HepG2 (cell line): ENCODE data around the gene IL6ST. TPM values are rescaled to one million over a fixed set of nuclear protein-coding genes. Genes with fewer than 3 reads are reported as not detected.

Source experiments
- ATAC-seq: fragments of 200-7000 bp; cut with Tn5 transposase; 3 replicates; pipeline ENCODE4 v1.9.1; 2020; ENCODE audit warnings: mild to moderate bottlenecking, moderate library complexity
- BruUV-seq: library from RNA; stranded (reverse); fragments of 400-500 nt; replicated peaks from 2 replicates; lab custom pipeline; 2021; lab: Mats Ljungman, UMichigan
- CTCF ChIA-PET: fragments of 300-600 bp; formaldehyde crosslinking; extraction: SDS; loops from one replicate; lab custom pipeline; 2021; ENCODE audit warnings: low total read pairs, inconsistent platforms, low intra/inter-chr PET ratio; lab: Yijun Ruan, JAX
- POLR2A ChIA-PET: fragments of 350-600 bp; sonication (Branson Sonifier 250); formaldehyde crosslinking; loops from one replicate; lab custom pipeline; 2020; ENCODE audit warnings: antibody characterized with exemption, inconsistent platforms; lab: Yijun Ruan, JAX
- DNase-seq: peaks from one replicate; pipeline ENCODE4 v3.0.0-alpha.2; 2015; ENCODE audit warnings: low spot score
- FAIRE-seq: peaks from 3 replicates; lab custom pipeline; 2011; peaks lifted over from hg19 to GRCh38; lab: Jason Lieb, UNC
- H2AFZ ChIP-seq: one replicate; pipeline ENCODE4 v1.6.1; 2011; ENCODE audit warnings: low read length, inconsistent platforms
- H3K27ac ChIP-seq: fragments of 300-600 bp; 3 replicates; pipeline ENCODE4 v1.8.0; 2011; ENCODE audit warnings: mixed run types, mild to moderate bottlenecking, mixed read lengths, low read length, inconsistent platforms; ENCODE audit not compliant: insufficient read depth; ENCODE audit errors: extremely low read length
- H3K27me3 ChIP-seq, 2 experiments: fragments of 200-600 bp in 1 of 2; 2 replicates in 1 of 2; 3 replicates in 1 of 2; pipeline versions ENCODE4 v1.6.0 to v1.8.0; 2011; ENCODE audit warnings: low read length in 2 of 2, mild to moderate bottlenecking in 2 of 2, moderate library complexity in 2 of 2, inconsistent platforms in 1 of 2; ENCODE audit not compliant: insufficient read depth in 2 of 2, control insufficient read depth in 1 of 2
- H3K36me3 ChIP-seq, 2 experiments: fragments of 200-600 bp in 1 of 2; replicated peaks in 1 of 2; 2 replicates in 1 of 2; 3 replicates in 1 of 2; pipeline versions ENCODE4 v1.5.1 to v1.8.0; 2011; ENCODE audit warnings: low read length in 2 of 2, inconsistent platforms in 1 of 2; ENCODE audit not compliant: insufficient read depth in 2 of 2, control insufficient read depth in 1 of 2
- H3K4me1 ChIP-seq: 2 replicates; pipeline ENCODE4 v1.5.1; 2012; ENCODE audit warnings: low read length, inconsistent platforms; ENCODE audit not compliant: insufficient read depth
- H3K4me2 ChIP-seq: 2 replicates; pipeline ENCODE4 v1.6.0; 2011; ENCODE audit warnings: low read depth, low read length, inconsistent platforms
- H3K4me3 ChIP-seq, 3 experiments: fragments of 200-600 bp in 1 of 3; sonication (generic), shearing (Covaris generic) in 1 of 3; replicated peaks in 1 of 3; 2 replicates each; pipeline ENCODE4 v1.5.1; 2011 to 2016; ENCODE audit warnings: low read length in 3 of 3, inconsistent platforms in 2 of 3, low read depth in 2 of 3, mild to moderate bottlenecking in 2 of 3, control low read depth in 1 of 3, mixed read lengths in 1 of 3; ENCODE audit not compliant: insufficient read depth in 1 of 3
- H3K79me2 ChIP-seq: one replicate; pipeline ENCODE4 v1.6.1; 2011; ENCODE audit warnings: low read length, inconsistent platforms; ENCODE audit not compliant: insufficient read depth
- H3K9ac ChIP-seq: 2 replicates; pipeline ENCODE4 v1.6.0; 2011; ENCODE audit warnings: mild to moderate bottlenecking, low read depth, low read length, inconsistent platforms; ENCODE audit not compliant: insufficient read depth
- H3K9me3 ChIP-seq: 2 replicates; pipeline ENCODE4 v1.5.1; 2012; ENCODE audit warnings: mild to moderate bottlenecking, low read length
- H4K20me1 ChIP-seq: 2 replicates; pipeline ENCODE4 v1.6.0; 2011; ENCODE audit warnings: inconsistent platforms, mild to moderate bottlenecking, low read length, moderate library complexity; ENCODE audit not compliant: insufficient read depth
- HNRNPUL1 ChIP-seq: fragments of 200-400 bp; formaldehyde crosslinking; IDR thresholded peaks from 2 replicates; pipeline ENCODE4 v1.6.1; 2017; ENCODE audit warnings: low read depth, mild to moderate bottlenecking, low read length, moderate library complexity
- MTF1 ChIP-seq: sonication (generic); formaldehyde crosslinking; IDR thresholded peaks from 2 replicates; pipeline ENCODE4 v1.5.0; 2020; ENCODE audit warnings: missing genetic modification reagents
- POGZ ChIP-seq: sonication (generic); formaldehyde crosslinking; IDR thresholded peaks from 2 replicates; pipeline ENCODE4 v1.4.0; 2020; ENCODE audit warnings: mild to moderate bottlenecking, missing genetic modification reagents
- SATB2 ChIP-seq: sonication (generic); formaldehyde crosslinking; IDR thresholded peaks from 2 replicates; pipeline ENCODE4 v1.5.0; 2020; ENCODE audit warnings: missing genetic modification reagents
- SMC3 ChIP-seq: IDR thresholded peaks from 2 replicates; pipeline ENCODE4 v1.6.1; 2011; ENCODE audit warnings: low read length, improper control_type of control experiment
- ZBTB7A ChIP-seq: sonication (generic); formaldehyde crosslinking; IDR thresholded peaks from 2 replicates; pipeline ENCODE4 v1.8.0; 2022; ENCODE audit warnings: mild to moderate bottlenecking, missing genetic modification reagents
- ZNF430 ChIP-seq: sonication (generic); formaldehyde crosslinking; IDR thresholded peaks from 2 replicates; pipeline ENCODE4 v1.9.0; 2021; ENCODE audit warnings: mild to moderate bottlenecking, missing genetic modification reagents
- ZNF431 ChIP-seq: sonication (generic); formaldehyde crosslinking; IDR thresholded peaks from 2 replicates; pipeline ENCODE4 v1.9.0; 2022; ENCODE audit warnings: missing genetic modification reagents, low read depth, mild to moderate bottlenecking, borderline replicate concordance
- ZNF570 ChIP-seq: sonication (generic); formaldehyde crosslinking; IDR thresholded peaks from 2 replicates; pipeline ENCODE4 v1.4.0; 2020; ENCODE audit warnings: mild to moderate bottlenecking, missing genetic modification reagents, borderline replicate concordance
- WGBS: methylation state at CpG from one replicate; pipeline ENCODE4 v1.1.6; 2017; ENCODE audit warnings: low lambda C conversion rate; 5-methylcytosine and 5-hydroxymethylcytosine counted together
- in situ Hi-C: cut with HindIII; loops from 2 replicates; pipeline ENCODE4 v1.10.0; 2017; ENCODE audit warnings: low pct_unique_long_range_greater_than_20kb; ENCODE audit not compliant: extremely low pct_ligation_motif_present
- intact Hi-C: fragments of 100-400 bp; cut with micrococcal nuclease; formaldehyde crosslinking; loops from one replicate; pipeline ENCODE4 v1.10.0; 2022; ENCODE audit not compliant: unreplicated experiment
- polyA plus RNA-seq, 8 experiments: library from polyadenylated mRNA; depleted of rRNA in 3 of 8; stranded (reverse) in 7 of 8; unstranded in 1 of 8; fragments of >200 nt; fragmentation: Illumina TruSeq in 4 of 8; extraction: Trizol in 4 of 8; gene quantifications; 2 replicates each; pipeline versions ENCODE4 v1.2.1 to v1.2.3, GENCODE V29; 2011 to 2016; ENCODE audit warnings: low read depth in 4 of 8, missing spikeins in 1 of 8, mixed read lengths in 1 of 8; ENCODE audit not compliant: insufficient read depth in 1 of 8
- total RNA-seq, 5 experiments: library from RNA; depleted of rRNA; stranded (reverse); fragments of >200 nt; fragmentation: Illumina TruSeq; extraction: Trizol; gene quantifications; 2 replicates each; pipeline ENCODE4 v1.2.3, GENCODE V29; 2016; ENCODE audit warnings: low read depth in 1 of 5
- TF ChIP-seq, protein P1 (sequence below): sonication (generic); formaldehyde crosslinking; IDR thresholded peaks from 2 replicates; pipeline ENCODE4 v1.4.0; 2020; ENCODE audit warnings: missing genetic modification reagents
- TF ChIP-seq, protein P2 (sequence below): IDR thresholded peaks from 2 replicates; pipeline ENCODE4 v1.6.1; 2016; ENCODE audit warnings: mild to moderate bottlenecking
- TF ChIP-seq, protein P3 (sequence below): sonication (generic); formaldehyde crosslinking; IDR thresholded peaks from 2 replicates; pipeline ENCODE4 v1.5.0; 2020; ENCODE audit warnings: mild to moderate bottlenecking, missing genetic modification reagents
- TF ChIP-seq, protein P4 (sequence below): sonication (generic); formaldehyde crosslinking; IDR thresholded peaks from 2 replicates; pipeline ENCODE4 v1.4.0; 2020; ENCODE audit warnings: mild to moderate bottlenecking, missing genetic modification reagents

Gene IL6ST
- total and polyA plus RNA-seq, 2 of the 13 experiments (the other 11 are each of a cell fraction or from before 2014, with no cell fraction given), result 66.6 to 166 TPM

DNA sequence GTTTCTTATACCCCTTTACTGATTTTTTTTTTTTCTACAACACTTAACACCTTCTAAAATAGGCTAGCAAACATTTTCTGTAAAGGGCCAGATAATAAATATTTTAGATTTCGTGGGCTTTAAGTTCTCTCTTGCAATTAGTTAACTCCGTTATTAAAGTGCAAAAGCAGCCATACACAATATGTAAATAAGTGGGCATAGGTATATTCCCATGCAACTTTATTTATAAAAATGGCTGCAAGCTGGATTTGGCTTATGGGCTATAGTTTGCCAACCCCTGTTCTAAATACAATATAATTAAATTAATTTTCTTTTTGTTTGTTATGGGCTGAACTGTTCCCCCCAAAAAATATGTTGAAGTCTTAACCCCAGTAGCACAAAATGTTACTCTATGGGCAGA is 10.8 kb downstream of the IL6ST start:
- ATAC-seq (no peak), DNase-seq (no peak), FAIRE-seq (no peak)
- Histone ChIP-seq H3K27ac (no peak overlapping the region), H3K36me3 (peaks cover 5 to 40% of the 10 kb centered on the region in 2 experiments), H3K27me3 (no peaks in the 10 kb centered on the region; a peak in 1 of 5 replicates), H3K4me1 (peaks cover 67% of the 10 kb centered on the region), H3K4me3 (no peak overlapping the region), H3K9me3 (no peaks in the 10 kb centered on the region), H3K79me2 (peaks cover 97% of the 10 kb centered on the region), H4K20me1 (peaks cover 55% of the 10 kb centered on the region), H3K4me2 (no peak overlapping the region), H2AFZ (no peak overlapping the region), H3K9ac (no peak overlapping the region)
- TF ChIP-seq ZNF431 (no peak), HNRNPUL1 (no peak), SATB2 (CRISPR knock-in tag) (no peak), ZBTB7A (CRISPR knock-in tag) (no peak), SMC3 (no peak)
- TF ChIP-seq, protein P1, sequence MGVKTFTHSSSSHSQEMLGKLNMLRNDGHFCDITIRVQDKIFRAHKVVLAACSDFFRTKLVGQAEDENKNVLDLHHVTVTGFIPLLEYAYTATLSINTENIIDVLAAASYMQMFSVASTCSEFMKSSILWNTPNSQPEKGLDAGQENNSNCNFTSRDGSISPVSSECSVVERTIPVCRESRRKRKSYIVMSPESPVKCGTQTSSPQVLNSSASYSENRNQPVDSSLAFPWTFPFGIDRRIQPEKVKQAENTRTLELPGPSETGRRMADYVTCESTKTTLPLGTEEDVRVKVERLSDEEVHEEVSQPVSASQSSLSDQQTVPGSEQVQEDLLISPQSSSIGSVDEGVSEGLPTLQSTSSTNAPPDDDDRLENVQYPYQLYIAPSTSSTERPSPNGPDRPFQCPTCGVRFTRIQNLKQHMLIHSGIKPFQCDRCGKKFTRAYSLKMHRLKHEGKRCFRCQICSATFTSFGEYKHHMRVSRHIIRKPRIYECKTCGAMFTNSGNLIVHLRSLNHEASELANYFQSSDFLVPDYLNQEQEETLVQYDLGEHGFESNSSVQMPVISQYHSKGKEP (CRISPR knock-in tag), result no peak
- ChIA-PET CTCF (no interaction called here), POLR2A (interaction anchor here (1.0 kb wide), 1 partner anchor 219 kb away, joined by 3 read pairs; no protein-coding TSS in a partner anchor)
- in situ Hi-C loops (loop anchor here (25.0 kb wide), 1 partner anchor 878 kb away; no protein-coding TSS in a partner anchor), intact Hi-C loops (loop anchor here (1.0 kb wide), 2 partner anchors 217 to 285 kb away; no protein-coding TSS in a partner anchor)
- 91% methylated on average over 2 of the region's 2 CpGs for WGBS
- no TSS peak for BruUV-seq

DNA sequence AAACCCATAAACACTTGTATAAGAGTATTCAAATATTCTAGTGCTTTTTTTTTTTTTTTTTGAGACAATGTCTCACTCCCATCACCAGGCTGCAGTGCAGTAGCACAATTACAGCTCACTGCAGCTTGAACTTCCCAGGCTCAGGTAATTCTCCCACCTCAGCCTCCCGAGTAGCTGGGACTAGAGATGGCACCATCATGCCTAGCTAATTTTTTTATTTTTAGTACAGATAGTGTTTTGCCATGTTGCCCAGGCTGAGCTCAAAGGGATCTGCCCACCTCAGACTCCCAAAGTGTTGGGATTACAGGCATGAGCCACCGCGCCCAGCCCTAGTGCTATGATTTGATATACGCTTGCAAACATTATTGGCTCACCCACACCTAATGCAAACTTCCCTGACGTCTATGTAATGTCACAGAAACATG is 11.8 kb downstream of the IL6ST start:
- peaks cover 45% of the 10 kb centered on the region for H4K20me1 ChIP-seq
- TF ChIP-seq, protein P2, sequence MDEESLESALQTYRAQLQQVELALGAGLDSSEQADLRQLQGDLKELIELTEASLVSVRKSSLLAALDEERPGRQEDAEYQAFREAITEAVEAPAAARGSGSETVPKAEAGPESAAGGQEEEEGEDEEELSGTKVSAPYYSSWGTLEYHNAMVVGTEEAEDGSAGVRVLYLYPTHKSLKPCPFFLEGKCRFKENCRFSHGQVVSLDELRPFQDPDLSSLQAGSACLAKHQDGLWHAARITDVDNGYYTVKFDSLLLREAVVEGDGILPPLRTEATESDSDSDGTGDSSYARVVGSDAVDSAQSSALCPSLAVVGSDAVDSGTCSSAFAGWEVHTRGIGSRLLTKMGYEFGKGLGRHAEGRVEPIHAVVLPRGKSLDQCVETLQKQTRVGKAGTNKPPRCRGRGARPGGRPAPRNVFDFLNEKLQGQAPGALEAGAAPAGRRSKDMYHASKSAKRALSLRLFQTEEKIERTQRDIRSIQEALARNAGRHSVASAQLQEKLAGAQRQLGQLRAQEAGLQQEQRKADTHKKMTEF (CRISPR knock-in tag), result no peak
- TF ChIP-seq, protein P3, sequence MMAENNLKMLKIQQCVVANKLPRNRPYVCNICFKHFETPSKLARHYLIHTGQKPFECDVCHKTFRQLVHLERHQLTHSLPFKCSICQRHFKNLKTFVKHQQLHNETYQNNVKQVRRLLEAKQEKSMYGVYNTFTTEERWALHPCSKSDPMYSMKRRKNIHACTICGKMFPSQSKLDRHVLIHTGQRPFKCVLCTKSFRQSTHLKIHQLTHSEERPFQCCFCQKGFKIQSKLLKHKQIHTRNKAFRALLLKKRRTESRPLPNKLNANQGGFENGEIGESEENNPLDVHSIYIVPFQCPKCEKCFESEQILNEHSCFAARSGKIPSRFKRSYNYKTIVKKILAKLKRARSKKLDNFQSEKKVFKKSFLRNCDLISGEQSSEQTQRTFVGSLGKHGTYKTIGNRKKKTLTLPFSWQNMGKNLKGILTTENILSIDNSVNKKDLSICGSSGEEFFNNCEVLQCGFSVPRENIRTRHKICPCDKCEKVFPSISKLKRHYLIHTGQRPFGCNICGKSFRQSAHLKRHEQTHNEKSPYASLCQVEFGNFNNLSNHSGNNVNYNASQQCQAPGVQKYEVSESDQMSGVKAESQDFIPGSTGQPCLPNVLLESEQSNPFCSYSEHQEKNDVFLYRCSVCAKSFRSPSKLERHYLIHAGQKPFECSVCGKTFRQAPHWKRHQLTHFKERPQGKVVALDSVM (CRISPR knock-in tag), result no peak
- TF ChIP-seq ZNF570 (no peak), MTF1 (no peak), POGZ (CRISPR knock-in tag) (no peak), ZNF430 (no peak)
- TF ChIP-seq, protein P4, sequence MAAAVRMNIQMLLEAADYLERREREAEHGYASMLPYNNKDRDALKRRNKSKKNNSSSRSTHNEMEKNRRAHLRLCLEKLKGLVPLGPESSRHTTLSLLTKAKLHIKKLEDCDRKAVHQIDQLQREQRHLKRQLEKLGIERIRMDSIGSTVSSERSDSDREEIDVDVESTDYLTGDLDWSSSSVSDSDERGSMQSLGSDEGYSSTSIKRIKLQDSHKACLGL (CRISPR knock-in tag), result no peak

More for the DNA sequence above, 11.8 kb downstream of the IL6ST start:
- Histone ChIP-seq H3K9ac (no peak overlapping the region), H3K27ac (no peak overlapping the region), H3K27me3 (no peaks in the 10 kb centered on the region; a peak in 1 of 5 replicates), H2AFZ (no peak overlapping the region), H3K4me1 (peaks cover 61% of the 10 kb centered on the region), H3K9me3 (no peaks in the 10 kb centered on the region), H3K36me3 (peaks cover 7 to 46% of the 10 kb centered on the region in 2 experiments), H3K4me2 (no peak overlapping the region), H3K4me3 (no peak overlapping the region), H3K79me2 (peaks cover 96% of the 10 kb centered on the region)
- WGBS, result 87% methylated on average over 5 of the region's 5 CpGs
- ATAC-seq (peak; percentile 79), DNase-seq (no peak), FAIRE-seq (no peak)
- intact Hi-C loops, result loop anchor here (1.0 kb wide), 2 partner anchors 218 to 286 kb away; no protein-coding TSS in a partner anchor
- ChIA-PET CTCF (interaction anchor here (1.5 kb wide), 1 partner anchor 218 kb away, joined by 12 read pairs; no protein-coding TSS in a partner anchor), POLR2A (no interaction called here)
- in situ Hi-C loops, result loop anchor here (25.0 kb wide), 1 partner anchor 879 kb away; no protein-coding TSS in a partner anchor
- BruUV-seq, result no TSS peak
